ENCODE data around the gene TSPAN31. TPM values are rescaled to one million over a fixed set of nuclear protein-coding genes. Genes with fewer than 3 reads are reported as not detected.

The TSPAN31 gene
- total RNA-seq, 1 donor from 2014 or later: 21.5 TPM

GRCh38 chr12:57735198-57735855 is 9.5 kb upstream of the TSPAN31 start:
- DNase-seq (ENCODE audit: low spot score): no peak
- H3K9me3 Mint-ChIP-seq (ENCODE audit: low read depth): no peaks in the 10 kb centered on the region
- no peak for TF ChIP-seq CTCF (IDR thresholded peaks at IDR 0.05)
- no peak overlapping the region for H3K27ac Mint-ChIP-seq (ENCODE audit: unreplicated experiment)
- H3K4me1 Mint-ChIP-seq (ENCODE audit: low read depth): peaks cover 22% of the 10 kb centered on the region
- peaks cover 36% of the 10 kb centered on the region for H3K27me3 Mint-ChIP-seq (ENCODE audit: low read depth)
- no peaks in the 10 kb centered on the region for H3K36me3 Mint-ChIP-seq (ENCODE audit: low read depth)
- H3K4me3 Mint-ChIP-seq (ENCODE audit: unreplicated experiment): peak overlapping the region; percentile 1

GRCh38 chr12:57735952-57736740 is 8.7 kb upstream of the TSPAN31 start:
- Mint-ChIP-seq H3K36me3 (ENCODE audit: low read depth) (no peaks in the 10 kb centered on the region), H3K4me3 (ENCODE audit: unreplicated experiment) (peak overlapping the region; percentile 65), H3K4me1 (ENCODE audit: low read depth) (peaks cover 22% of the 10 kb centered on the region), H3K27me3 (ENCODE audit: low read depth) (peaks cover 42% of the 10 kb centered on the region), H3K9me3 (ENCODE audit: low read depth) (no peaks in the 10 kb centered on the region), H3K27ac (ENCODE audit: unreplicated experiment) (peak overlapping the region; percentile 33)
- DNase-seq (ENCODE audit: low spot score): peak; percentile 83
- TF ChIP-seq CTCF (IDR thresholded peaks at IDR 0.05): peak; percentile 74

- H3K27ac Mint-ChIP-seq (ENCODE audit: unreplicated experiment): no peak overlapping the region
- no peaks in the 10 kb centered on the region for H3K9me3 Mint-ChIP-seq (ENCODE audit: low read depth)
- no peak for TF ChIP-seq CTCF (IDR thresholded peaks at IDR 0.05)
- H3K4me3 Mint-ChIP-seq (ENCODE audit: unreplicated experiment): peak overlapping the region; percentile 65
- H3K36me3 Mint-ChIP-seq (ENCODE audit: low read depth): no peaks in the 10 kb centered on the region
- H3K27me3 Mint-ChIP-seq (ENCODE audit: low read depth): peaks cover 46% of the 10 kb centered on the region
- peak; percentile 89 for DNase-seq (ENCODE audit: low spot score)
- peaks cover 22% of the 10 kb centered on the region for H3K4me1 Mint-ChIP-seq (ENCODE audit: low read depth)
These were observed 7.9 kb upstream of the TSPAN31 start for GRCh38 chr12:57736741-57737466.

GRCh38 chr12:57737467-57738460 is 7.1 kb upstream of the TSPAN31 start:
- Mint-ChIP-seq H3K9me3 (ENCODE audit: low read depth) (no peaks in the 10 kb centered on the region), H3K27me3 (ENCODE audit: low read depth) (peaks cover 43% of the 10 kb centered on the region)

More at GRCh38 chr12:57737467-57738460, 7.1 kb upstream of the TSPAN31 start:
- Mint-ChIP-seq H3K27ac (ENCODE audit: unreplicated experiment) (no peak overlapping the region), H3K4me1 (ENCODE audit: low read depth) (peaks cover 22% of the 10 kb centered on the region), H3K4me3 (ENCODE audit: unreplicated experiment) (no peak overlapping the region), H3K36me3 (ENCODE audit: low read depth) (no peaks in the 10 kb centered on the region)
- peak; percentile 84 for DNase-seq (ENCODE audit: low spot score)
- TF ChIP-seq CTCF (IDR thresholded peaks at IDR 0.05): peak; percentile 77

Data from chondrocyte (in vitro differentiated cells).